Limb (tissue), 2 donors: Measurements from ENCODE around the gene REPS2.
"Not testable (repeated sequence)": the region's sequence is repeated elsewhere in the genome, so short reads cannot be mapped to it uniquely, and the experiment has no call there.

ENCODE experiments used
- DNase-seq, 2 donors: peaks; one replicate each; pipeline ENCODE4 v3.0.0-alpha.2; 2016; ENCODE audit errors: extremely low spot score in 2 of 2

Gene REPS2

DNA sequence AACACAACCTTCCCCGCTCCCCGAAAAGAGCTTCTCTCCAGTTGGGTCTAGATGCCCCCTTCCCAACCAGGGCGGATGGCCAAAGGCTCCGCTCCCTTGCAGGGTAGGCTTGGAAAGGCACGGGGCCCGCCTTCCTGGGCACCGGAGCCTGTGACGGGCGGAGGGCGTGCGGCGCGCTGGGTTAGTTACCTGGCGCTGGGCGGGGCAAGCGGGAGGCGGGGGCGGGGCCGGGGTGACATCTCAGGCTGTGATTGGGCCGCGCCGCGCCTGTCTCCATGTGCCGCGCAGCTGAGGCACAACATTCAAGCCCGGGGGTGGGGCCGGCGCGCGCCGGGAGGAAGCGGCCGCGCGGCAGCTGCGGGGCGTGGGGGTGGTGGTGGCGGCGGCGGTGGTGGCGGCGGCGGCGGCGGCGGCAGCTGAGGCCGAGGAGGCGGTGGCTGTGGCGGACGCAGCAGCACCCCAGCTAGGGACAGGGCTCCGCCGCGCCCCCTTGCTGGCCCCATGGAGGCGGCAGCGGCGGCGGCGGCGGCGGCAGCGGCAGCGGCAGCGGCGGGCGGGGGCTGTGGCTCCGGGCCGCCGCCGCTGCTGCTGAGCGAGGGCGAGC, at the start of gene REPS2:
REPS2 (plus strand) TSS at position 298 of the 604 bp plus-strand sequence; CDS start at position 502, 204 bp downstream.
- peak; percentile 71 to 86 for DNase-seq

- DNase-seq: no peak
Observed at GRCh38 chrX:16897445-16897844, 49.0 kb upstream of the REPS2 start.

DNA sequence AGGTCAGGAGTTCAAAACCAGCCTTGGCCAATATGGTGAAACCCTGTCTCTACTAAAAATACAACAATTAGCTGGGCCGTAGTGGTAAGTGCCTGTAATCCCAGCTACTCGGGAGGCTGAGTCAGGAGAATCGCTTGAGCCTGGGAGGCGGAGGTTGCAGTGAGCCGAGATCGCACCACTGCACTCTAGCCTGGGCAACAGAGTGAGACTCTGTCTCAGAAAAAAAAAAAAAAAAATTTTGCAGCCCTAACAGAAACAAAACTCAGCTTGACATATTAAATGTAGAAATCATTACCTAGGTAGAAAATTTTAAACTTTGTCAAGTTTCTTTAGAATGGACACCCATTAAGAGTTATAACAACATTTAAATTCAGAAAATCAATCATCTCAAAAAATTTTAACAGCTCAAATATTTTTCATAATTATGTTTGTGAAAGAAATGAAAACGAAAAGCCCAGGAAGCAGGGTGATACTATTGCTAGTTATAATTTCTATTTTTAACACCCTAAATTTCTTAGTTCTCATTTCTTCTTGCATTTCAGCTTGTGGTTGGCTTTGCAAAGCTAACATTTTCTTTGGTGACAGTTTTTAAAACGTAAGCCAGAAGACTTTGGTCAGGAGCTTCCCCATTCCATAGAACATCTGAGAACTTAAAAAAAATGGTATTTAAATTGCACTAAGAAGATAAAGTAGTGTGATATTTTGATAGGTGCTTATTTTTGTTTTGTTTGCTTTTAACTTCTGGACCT, 43.0 kb upstream of the REPS2 start:
- DNase-seq: no peak

DNA sequence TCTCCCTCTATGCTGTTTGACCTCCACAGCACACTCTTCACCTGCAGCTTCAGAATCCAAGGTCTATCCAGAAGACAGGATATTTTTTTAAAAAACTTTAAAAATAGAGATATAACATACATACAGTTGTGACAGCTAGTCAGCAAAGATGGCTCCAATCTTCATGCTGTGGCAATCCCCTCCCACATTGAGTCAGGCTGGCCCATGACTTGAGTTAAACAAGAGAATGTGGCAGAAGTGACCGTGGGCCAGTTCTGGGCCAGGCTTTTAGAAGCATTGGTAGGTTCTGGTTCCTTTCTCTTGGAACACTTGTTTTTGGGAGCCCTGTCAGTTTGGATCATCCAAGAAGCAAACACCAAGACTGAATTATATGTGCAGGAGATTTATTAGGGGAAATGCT, 36.1 kb upstream of the REPS2 start:
- no peak for DNase-seq

- no peak for DNase-seq
Observed at GRCh38 chrX:16914058-16914457, 32.4 kb upstream of the REPS2 start.

DNA sequence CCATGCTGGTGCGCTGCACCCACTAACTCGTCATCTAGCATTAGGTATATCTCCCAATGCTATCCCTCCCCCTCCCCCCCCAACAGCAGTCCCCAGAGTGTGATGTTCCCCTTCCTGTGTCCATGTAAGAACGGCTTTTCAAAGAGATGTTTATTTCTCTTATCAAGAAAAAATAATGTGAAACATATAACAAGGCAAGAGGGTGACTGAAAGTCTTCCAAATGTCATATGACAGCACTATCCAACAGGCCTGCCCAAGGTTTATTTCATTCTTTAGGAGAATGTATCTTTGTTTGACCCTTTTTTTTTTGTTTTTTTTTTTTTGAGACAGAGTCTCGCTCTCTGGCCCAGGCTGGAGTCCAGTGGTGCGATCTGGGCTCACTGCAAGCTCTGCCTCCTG, 29.9 kb upstream of the REPS2 start:
- no peak for DNase-seq

DNA sequence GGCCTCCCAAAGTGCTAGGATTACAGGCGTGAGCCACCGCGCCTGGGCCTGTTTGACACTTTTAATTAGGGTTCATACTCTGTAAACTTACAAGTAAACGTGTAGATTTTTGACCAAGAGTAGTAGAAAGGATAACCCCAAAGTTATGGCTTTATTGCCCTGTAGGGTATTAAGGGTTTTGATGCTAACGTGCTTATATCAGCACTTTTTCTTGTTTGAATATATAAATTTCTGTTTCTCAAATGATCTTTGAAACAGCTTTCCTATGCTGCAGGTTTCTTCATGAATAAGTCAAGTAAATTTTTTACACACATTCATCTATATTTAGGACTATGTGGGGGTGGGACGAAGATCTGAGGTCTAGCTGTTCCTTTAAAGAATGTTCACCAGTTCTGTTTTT, 29.3 kb upstream of the REPS2 start:
- no peak for DNase-seq

DNA sequence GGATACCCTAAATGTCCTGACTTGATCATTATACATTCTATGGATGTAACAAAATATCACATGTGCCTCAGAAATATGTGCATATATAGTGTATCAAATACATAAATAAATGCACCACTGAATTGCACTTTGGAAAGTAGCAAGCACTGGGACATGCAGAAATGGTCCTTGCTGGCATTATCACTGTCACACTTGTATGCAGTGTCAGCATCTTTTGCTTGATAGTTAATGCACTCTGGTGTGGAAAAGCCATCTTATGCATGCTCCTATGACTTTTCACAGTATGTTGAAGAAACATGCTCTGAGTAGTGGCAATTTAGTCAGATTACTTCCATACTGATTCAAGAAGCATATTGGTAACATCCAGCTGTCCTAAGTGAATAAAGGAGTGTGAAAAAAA, 27.5 kb upstream of the REPS2 start:
- no peak for DNase-seq

DNA sequence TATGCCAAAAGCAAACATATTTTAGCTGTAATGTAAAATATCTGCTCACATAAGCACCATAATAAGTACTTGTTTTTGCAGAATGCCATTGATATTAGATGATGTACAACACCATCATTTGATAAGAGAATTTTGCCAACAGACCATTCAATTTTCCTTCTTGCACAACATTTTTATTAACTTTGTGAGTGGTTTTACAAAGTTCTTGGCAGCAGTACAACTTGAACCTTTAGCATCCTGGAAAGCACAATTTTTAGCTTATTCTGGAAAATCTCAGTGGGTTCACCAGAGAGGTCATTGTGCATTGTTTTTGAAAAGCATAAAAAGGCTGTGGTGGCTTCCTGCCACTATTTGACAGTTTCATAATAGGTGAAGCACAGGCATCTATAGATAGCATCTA, 26.4 kb upstream of the REPS2 start:
- peak in 1 of 2 donors; percentile 19 for DNase-seq

DNA sequence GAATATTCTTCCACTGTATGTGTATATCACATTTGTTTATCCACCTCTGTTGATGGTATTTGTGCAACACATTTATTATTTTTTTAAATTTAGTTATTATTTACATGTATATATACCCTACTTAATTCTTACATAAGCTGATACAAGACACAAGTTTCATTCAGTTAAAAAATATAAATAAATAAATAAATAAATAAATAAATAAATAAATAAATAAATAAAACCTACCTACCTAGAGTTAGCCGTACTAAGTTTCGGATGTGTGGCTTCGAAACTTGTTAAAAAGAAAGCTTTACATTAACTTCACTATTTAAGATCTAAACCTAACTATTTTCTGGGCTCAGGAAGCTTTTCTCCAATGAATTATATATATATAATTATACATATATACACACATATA, 23.3 kb upstream of the REPS2 start:
- no peak for DNase-seq

DNA sequence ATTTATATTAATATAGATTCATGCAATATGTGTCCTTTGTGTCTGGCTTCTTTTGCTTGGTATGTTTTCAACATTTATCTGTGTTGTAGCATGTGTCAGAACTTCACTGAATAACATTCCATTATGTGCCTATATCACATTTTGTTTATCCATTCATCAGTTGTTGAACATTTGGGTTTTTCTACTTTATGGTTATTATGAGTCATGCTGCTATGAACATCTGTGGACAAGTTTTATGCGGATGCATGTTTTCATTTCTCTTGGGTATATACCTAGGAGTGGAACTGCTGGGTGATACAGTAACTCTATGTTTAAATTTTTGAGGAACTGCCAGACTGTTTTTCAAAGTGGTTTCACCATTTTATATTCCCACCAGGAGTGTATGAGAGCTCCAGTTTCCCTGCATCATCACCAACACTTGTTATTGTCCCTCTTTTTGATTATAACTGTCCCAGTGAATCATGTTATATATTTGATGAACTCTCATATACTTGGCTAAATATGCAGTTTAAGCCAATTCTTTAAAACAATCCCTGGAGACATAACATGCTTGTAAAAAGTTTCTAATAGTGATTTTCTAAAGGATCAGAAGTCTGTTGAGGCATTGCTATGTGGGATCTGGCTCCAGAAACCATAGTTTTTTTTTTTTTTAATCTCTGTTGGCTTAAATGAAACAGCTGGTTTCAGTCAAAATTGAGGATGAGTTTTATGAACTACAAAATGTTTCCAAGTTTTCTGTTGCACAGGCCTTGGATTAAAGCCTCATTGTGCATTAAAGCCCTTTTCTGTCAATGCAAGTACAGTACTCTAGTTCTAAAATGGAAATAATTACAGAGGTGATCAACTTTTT, 21.6 kb upstream of the REPS2 start:
- no peak for DNase-seq

DNA sequence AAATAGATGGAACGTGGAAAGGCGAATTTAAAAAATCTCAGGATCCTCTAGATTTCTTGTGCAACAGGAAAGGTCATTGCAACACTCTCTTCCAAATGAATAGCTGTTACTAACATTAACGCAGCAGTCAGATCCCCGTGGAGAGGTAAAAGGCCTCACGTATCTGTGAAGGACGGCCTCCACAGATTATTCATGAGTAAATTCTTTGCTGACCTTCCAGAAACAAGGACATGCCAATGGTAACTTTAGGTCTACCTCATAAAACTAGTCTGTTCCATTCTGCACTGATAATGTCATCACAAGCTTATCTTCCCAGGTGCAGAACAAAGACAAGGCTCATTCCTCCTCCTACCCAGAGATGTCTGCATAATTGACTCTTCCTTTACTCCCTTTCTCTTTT, 16.1 kb upstream of the REPS2 start:
- DNase-seq: no peak

GRCh38 chrX:16931371-16931770, 15.1 kb upstream of the REPS2 start:
- DNase-seq: no peak

DNA sequence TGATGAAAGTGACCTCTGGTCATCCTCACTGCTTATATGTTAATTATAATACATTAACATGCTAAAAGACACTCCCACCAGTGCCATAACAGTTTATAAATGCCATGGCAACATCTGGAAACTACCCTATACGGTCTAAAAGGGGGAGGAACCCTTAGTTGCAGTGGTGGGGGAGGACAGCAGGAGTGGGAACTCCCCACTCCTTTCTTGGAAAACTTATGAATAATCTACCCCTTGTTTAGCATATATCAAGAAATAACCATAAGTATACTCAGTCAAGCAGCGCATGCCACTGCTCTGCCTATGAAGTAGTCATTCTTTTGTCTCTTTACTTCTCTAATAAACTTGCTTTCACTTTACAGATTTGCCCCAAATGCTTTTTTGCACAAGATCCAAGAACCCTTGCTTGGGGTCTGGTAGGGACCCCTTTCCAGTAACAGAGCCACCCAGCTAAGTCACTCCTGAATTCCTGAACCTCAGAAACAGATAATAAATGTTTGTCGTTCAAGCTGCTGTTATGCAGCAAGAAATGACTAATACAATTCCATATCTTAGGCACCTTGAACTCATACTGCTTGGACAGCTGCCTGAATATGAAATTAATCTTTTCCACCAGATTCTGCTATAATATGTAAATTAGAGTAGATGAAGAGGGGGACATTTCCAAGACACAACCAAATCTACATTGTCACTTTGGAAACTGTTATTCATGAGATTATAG, 14.4 kb upstream of the REPS2 start:
- no peak for DNase-seq

GRCh38 chrX:16934185-16934584, 12.3 kb upstream of the REPS2 start:
- DNase-seq: no peak

DNA sequence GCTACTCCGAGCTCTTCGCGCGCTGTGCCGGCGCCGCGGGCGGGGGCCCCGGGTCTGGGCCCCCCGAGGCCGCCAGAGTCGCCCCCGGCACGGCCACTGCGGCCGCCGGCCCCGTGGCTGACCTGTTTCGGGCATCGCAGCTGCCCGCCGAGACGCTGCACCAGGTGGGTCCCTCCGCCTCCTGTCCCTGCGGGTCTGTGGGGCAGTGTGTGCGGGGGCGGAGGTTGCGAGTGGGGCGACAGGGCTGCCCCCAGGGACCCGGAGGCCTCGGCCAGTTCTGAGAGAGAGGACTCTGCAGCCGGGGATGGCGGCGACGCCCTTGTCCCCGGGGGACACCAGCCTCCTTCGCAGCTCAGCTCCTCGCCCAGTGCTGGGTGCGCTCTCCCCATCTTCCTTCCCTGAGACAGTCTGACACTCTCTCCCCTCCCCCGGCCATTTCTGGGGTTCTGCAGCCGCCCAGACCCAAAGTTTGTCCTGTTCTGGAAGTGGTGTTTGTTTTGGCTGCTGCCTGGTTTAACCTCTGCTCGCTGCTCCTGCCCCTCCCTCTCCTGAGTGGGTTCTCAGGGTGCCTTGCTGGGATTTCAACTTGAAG, 609 bp downstream of the REPS2 start:
- DNase-seq: peak in 1 of 2 donors; percentile 37

DNA sequence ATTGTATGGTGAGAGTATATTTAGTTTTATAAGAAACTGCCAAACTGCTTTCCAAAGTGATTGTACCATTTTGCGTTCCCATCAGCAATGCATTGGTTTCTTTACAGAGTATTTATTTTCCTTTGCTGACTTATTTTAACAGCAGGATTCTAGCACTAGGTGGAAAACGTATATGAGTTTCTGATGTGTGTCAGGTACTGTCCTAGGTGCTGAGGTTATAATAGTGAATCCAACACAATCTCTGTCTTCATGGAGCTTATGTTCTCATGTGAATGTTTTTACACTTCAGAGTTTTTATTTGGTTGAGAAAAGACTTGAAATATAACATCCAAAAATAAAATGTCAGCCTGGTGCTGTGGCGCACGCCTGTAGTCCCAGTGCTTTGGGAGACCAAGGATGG, 4.0 kb downstream of the REPS2 start:
- no peak for DNase-seq

DNA sequence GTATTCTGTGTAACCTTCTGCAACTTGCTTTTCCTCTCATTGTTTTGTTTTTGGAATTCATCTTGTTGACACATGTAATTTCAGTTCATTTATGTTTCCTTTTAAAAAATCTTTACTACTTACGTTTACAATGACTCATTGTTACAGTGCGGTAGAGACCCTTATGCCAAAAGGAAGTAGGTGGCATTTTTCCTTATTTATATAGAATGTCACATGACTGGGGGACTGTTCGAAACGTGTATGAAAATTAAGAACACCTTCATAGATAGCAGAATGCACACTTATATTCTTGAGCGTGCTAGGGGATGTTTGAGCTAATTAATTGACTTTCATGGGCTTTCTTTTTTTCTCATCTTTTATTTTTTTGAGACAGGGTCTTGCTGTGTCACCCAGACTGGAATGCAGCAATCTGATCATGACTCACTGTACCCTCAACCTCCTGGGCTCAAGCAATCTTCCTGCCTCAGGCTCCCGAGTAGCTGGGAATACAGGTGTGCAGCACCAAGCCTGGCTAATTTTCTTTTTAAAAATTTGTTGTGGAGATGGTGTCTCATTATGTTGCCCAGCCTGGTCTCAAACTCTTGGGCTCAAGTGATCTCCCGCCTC, 7.3 kb downstream of the REPS2 start:
- DNase-seq: no peak

- no peak for DNase-seq
Observed at GRCh38 chrX:16957751-16958150, 11.3 kb downstream of the REPS2 start.

DNA sequence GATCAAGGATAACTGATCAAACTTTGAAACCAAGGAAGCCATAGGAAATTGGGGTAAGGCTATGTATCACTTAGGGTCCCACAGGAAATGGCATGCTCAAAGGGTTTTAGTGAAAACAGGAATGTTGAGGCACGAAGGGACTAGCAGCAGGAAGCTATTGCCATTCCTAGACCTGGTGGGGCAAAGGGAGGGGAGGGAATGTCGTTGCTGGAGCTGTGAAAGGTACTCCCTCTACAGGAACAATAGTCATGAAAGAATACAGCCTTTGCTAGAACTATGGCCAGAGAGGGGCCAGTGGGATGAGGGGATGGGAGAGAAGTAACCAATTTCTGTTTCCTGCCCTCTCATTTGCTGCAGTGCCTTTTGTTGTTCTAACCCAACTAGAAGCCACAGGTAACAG, 11.9 kb downstream of the REPS2 start:
- no peak for DNase-seq

- DNase-seq: not testable (repeated sequence)
Observed at GRCh38 chrX:16962661-16963060, 16.2 kb downstream of the REPS2 start.
